HCT116 (cell line): Measurements from ENCODE around the gene ADI1. TPM values are rescaled to one million over a fixed set of nuclear protein-coding genes. Genes with fewer than 3 reads are reported as not detected.

Source experiments
- ATAC-seq: fragments of 200-7000 bp; cut with Tn5 transposase; 2 replicates; pipeline ENCODE4 v1.9.1; 2020; ENCODE audit warnings: mild to moderate bottlenecking, moderate library complexity
- BruUV-seq: library from RNA; stranded (reverse); fragments of 400-500 nt; replicated peaks from 2 replicates; lab custom pipeline; 2021; lab: Mats Ljungman, UMichigan
- CTCF ChIA-PET: fragments of 300-600 bp; sonication (Branson Sonifier 250); formaldehyde crosslinking; loops from one replicate; lab custom pipeline; 2021; ENCODE audit warnings: antibody characterized with exemption; lab: Charles Lee
- POLR2A ChIA-PET: fragments of 300-600, 350-600 bp; sonication (Branson Sonifier 250); formaldehyde crosslinking; loops from one replicate; lab custom pipeline; 2021; ENCODE audit warnings: antibody characterized with exemption; lab: Charles Lee
- RAD21 ChIA-PET, 2 experiments: fragments of 300-600 bp; sonication (Branson Sonifier 250); formaldehyde crosslinking; loops; one replicate each; lab custom pipeline; 2023; ENCODE audit warnings: low total read pairs in 2 of 2; ENCODE audit not compliant: uncharacterized antibody in 2 of 2, unreplicated experiment in 2 of 2, low non-redundant PET in 1 of 2; lab: Charles Lee
- DNase-seq: peaks from one replicate; pipeline ENCODE4 v3.0.0-alpha.2; 2010; ENCODE audit warnings: low read depth, low spot score
- H2AFZ ChIP-seq: fragments of 200-600 bp; shearing (Covaris generic), sonication (generic); 2 replicates; pipeline ENCODE4 v1.6.1; 2017; ENCODE audit warnings: low read depth, mixed run types, mixed read lengths, antibody characterized with exemption, low read length; ENCODE audit not compliant: poor library complexity, severe bottlenecking
- H3K27ac ChIP-seq: 2 replicates; pipeline ENCODE4 v1.5.1; 2012; ENCODE audit warnings: low read depth, low read length
- H3K27me3 ChIP-seq: fragments of 200-600 bp; sonication (generic); 2 replicates; pipeline ENCODE4 v1.6.1; 2016; ENCODE audit warnings: mixed run types, low read length, mixed read lengths; ENCODE audit not compliant: insufficient read depth
- H3K36me3 ChIP-seq, 2 experiments: fragments of 200-500 bp in 1 of 2; fragments of 200-600 bp in 1 of 2; sonication (Bioruptor generic) in 1 of 2; sonication (generic) in 1 of 2; 2 replicates each; pipeline versions ENCODE4 v1.5.1 to v1.6.1; 2014 to 2016; ENCODE audit warnings: low read length in 2 of 2, inconsistent platforms in 1 of 2, mixed read lengths in 1 of 2, mixed run types in 1 of 2; ENCODE audit not compliant: insufficient read depth in 2 of 2, control insufficient read depth in 1 of 2
- H3K4me1 ChIP-seq, 2 experiments: fragments of 200-600 bp in 1 of 2; sonication (generic) in 1 of 2; 2 replicates each; pipeline versions ENCODE4 v1.5.1 to v1.6.1; 2012 to 2017; ENCODE audit warnings: low read length in 2 of 2, inconsistent platforms in 1 of 2, mild to moderate bottlenecking in 1 of 2, mixed read lengths in 1 of 2, mixed run types in 1 of 2, moderate library complexity in 1 of 2; ENCODE audit not compliant: insufficient read depth in 2 of 2, control insufficient read depth in 1 of 2
- H3K4me2 ChIP-seq: fragments of 200-600 bp; sonication (generic); 2 replicates; pipeline ENCODE4 v1.6.1; 2017; ENCODE audit warnings: mixed run types, low read length, mixed read lengths
- H3K4me3 ChIP-seq, 2 experiments: fragments of 200-600 bp in 1 of 2; sonication (generic) in 1 of 2; replicated peaks in 1 of 2; 2 replicates each; pipeline ENCODE4 v1.5.1; 2011 to 2016; ENCODE audit warnings: low read length in 2 of 2, control low read depth in 1 of 2, low read depth in 1 of 2, mild to moderate bottlenecking in 1 of 2, mixed read lengths in 1 of 2, mixed run types in 1 of 2
- H3K79me2 ChIP-seq: fragments of 200-600 bp; sonication (generic); 2 replicates; pipeline ENCODE4 v1.6.1; 2017; ENCODE audit warnings: mild to moderate bottlenecking, mixed run types, low read length, moderate library complexity, mixed read lengths; ENCODE audit not compliant: insufficient read depth
- H3K9ac ChIP-seq: fragments of 200-600 bp; sonication (generic); 2 replicates; pipeline ENCODE4 v1.6.1; 2016; ENCODE audit warnings: low read length, mixed read lengths
- H3K9me2 ChIP-seq: fragments of 200-600 bp; sonication (generic), shearing (Covaris generic); 2 replicates; pipeline ENCODE4 v1.6.1; 2017; ENCODE audit warnings: mixed run types, mild to moderate bottlenecking, moderate library complexity; ENCODE audit not compliant: insufficient read depth
- H3K9me3 ChIP-seq, 2 experiments: fragments of 200-500 bp in 1 of 2; fragments of 200-600 bp in 1 of 2; sonication (Bioruptor generic) in 1 of 2; sonication (generic) in 1 of 2; 2 replicates each; pipeline ENCODE4 v1.6.1; 2014 to 2017; ENCODE audit warnings: low read length in 2 of 2, mixed read lengths in 2 of 2, inconsistent platforms in 1 of 2, low read depth in 1 of 2, mild to moderate bottlenecking in 1 of 2, mixed run types in 1 of 2, moderate library complexity in 1 of 2; ENCODE audit not compliant: control insufficient read depth in 1 of 2, insufficient read depth in 1 of 2
- H4K20me1 ChIP-seq: fragments of 200-600 bp; sonication (generic), shearing (Covaris generic); 2 replicates; pipeline ENCODE4 v1.6.1; 2017; ENCODE audit warnings: mixed run types, mild to moderate bottlenecking, moderate library complexity; ENCODE audit not compliant: insufficient read depth
- CTCF ChIP-seq, 3 experiments: fragments of 200-600 bp in 1 of 3; sonication (generic) in 1 of 3; IDR thresholded peaks in 2 of 3; conservative IDR thresholded peaks in 1 of 3; 2 replicates each; pipeline ENCODE4 v1.5.1; 2012 to 2017; ENCODE audit warnings: low read depth in 2 of 3, low read length in 2 of 3, antibody characterized with exemption in 1 of 3, borderline replicate concordance in 1 of 3, control low read depth in 1 of 3, mild to moderate bottlenecking in 1 of 3, mixed read lengths in 1 of 3, mixed run types in 1 of 3, moderate library complexity in 1 of 3; ENCODE audit not compliant: insufficient read depth in 1 of 3
- EGR1 ChIP-seq: IDR thresholded peaks from 2 replicates; pipeline ENCODE4 v1.6.1; 2012; ENCODE audit warnings: low read depth
- EZH2phosphoT487 ChIP-seq: fragments of 200-600 bp; IDR thresholded peaks from 2 replicates; pipeline ENCODE4 v1.6.1; 2018; ENCODE audit warnings: antibody characterized with exemption, borderline replicate concordance
- FOSL1 ChIP-seq: IDR thresholded peaks from 2 replicates; pipeline ENCODE4 v1.6.1; 2012; ENCODE audit warnings: low read depth
- MAX ChIP-seq: IDR thresholded peaks from 2 replicates; pipeline ENCODE4 v1.6.1; 2012
- YY1 ChIP-seq: IDR thresholded peaks from 2 replicates; pipeline ENCODE4 v1.6.1; 2011; ENCODE audit warnings: low read length, low read depth, moderate library complexity, mild to moderate bottlenecking; ENCODE audit not compliant: insufficient replicate concordance; ENCODE audit errors: extremely low read depth
- ZBTB33 ChIP-seq: IDR thresholded peaks from 2 replicates; pipeline ENCODE4 v1.6.1; 2011; ENCODE audit warnings: mild to moderate bottlenecking, low read length, moderate library complexity; ENCODE audit not compliant: insufficient replicate concordance; ENCODE audit errors: extremely low read depth
- intact Hi-C: fragments of 100-400 bp; cut with micrococcal nuclease; formaldehyde crosslinking; loops from 2 replicates; pipeline ENCODE4 v1.10.0; 2022
- total RNA-seq: library from RNA; stranded (reverse); gene quantifications from one replicate; pipeline ENCODE4 v1.2.1, GENCODE V29; 2021; ENCODE audit not compliant: unreplicated experiment
- TF ChIP-seq, protein P1 (sequence below): IDR thresholded peaks from 2 replicates; pipeline ENCODE4 v1.6.1; 2012; ENCODE audit warnings: low read depth

The ADI1 gene
- total RNA-seq, 1 experiment from 2014 or later = 27.0 TPM

DNA sequence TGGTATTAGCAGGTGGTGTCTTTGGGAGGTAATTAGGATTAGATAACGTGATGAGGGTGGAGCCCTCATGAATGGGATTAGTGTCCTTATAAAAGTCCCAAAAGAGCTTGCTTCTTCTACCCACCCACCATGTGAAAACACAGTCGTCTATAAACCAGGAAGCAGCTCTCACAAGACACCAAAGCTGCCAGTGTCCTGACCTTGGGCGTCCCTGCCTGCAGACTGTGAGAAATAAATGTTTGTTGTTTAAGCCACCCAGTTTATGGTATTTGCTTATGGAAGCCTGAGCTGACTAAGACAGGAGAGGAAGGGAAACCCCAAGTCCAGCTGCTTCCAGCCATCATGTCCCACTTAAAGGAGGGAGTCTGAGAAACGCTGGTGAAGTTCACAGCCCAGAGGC is 13.6 kb downstream of the ADI1 start:
- ChIA-PET CTCF (no interaction called here), RAD21 (no interaction called here), POLR2A (no interaction called here)
- BruUV-seq = no TSS peak
- H3K27me3 ChIP-seq = no peaks in the 10 kb centered on the region
- H2AFZ ChIP-seq = no peak overlapping the region
- H3K9me2 ChIP-seq = no peaks in the 10 kb centered on the region
- DNase-seq (no peak), ATAC-seq (no peak)
- no peak overlapping the region for H3K4me3 ChIP-seq
- no peaks in the 10 kb centered on the region for H4K20me1 ChIP-seq
- no peaks in the 10 kb centered on the region for H3K36me3 ChIP-seq
- no peak overlapping the region for H3K9ac ChIP-seq
- no peaks in the 10 kb centered on the region for H3K79me2 ChIP-seq
- H3K4me1 ChIP-seq = no peaks in the 10 kb centered on the region
- intact Hi-C loops = no loop called here
- H3K27ac ChIP-seq = no peak overlapping the region
- no peak overlapping the region for H3K4me2 ChIP-seq
- no peak for TF ChIP-seq ZBTB33
- H3K9me3 ChIP-seq = no peaks in the 10 kb centered on the region

DNA sequence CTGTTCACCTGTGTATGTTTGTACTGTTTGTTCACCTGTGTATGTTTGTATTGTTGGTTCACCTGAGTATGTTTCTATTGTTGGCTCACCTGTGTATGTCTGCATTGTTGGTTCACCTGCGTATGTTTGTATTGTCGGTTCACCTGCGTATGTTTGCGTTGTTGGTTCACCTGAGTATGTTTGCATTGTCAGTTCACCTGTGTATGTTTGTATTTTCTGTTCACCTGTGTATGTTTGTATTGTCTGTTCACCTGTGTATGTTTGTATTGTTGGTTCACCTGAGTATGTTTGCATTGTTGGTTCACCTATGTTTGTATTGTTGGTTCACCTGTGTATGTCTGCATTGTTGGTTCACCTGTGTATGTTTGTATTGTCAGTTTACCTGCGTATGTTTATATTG is 14.6 kb downstream of the ADI1 start:
- intact Hi-C loops = no loop called here
- Histone ChIP-seq H2AFZ (no peak overlapping the region), H3K9me2 (no peaks in the 10 kb centered on the region), H3K4me1 (no peaks in the 10 kb centered on the region), H3K27me3 (no peaks in the 10 kb centered on the region), H3K79me2 (no peaks in the 10 kb centered on the region), H3K9me3 (no peaks in the 10 kb centered on the region), H3K36me3 (no peaks in the 10 kb centered on the region), H3K4me3 (no peak overlapping the region), H3K9ac (no peak overlapping the region), H3K4me2 (no peak overlapping the region), H4K20me1 (no peaks in the 10 kb centered on the region), H3K27ac (no peak overlapping the region)
- ChIA-PET CTCF (no interaction called here), POLR2A (no interaction called here), RAD21 (no interaction called here)
- BruUV-seq = no TSS peak
- ATAC-seq (no peak), DNase-seq (no peak)
- no peak for TF ChIP-seq CTCF (IDR thresholded peaks at IDR 0.05 in 2 of 3, conservative IDR thresholded peaks at IDR 0.05 in 1 of 3; ENCODE audit: borderline replicate concordance in 1 of 3, insufficient read depth in 1 of 3, low read depth in 2 of 3, low read length in 2 of 3)
- TF ChIP-seq ZBTB33 = no peak
- no peak for TF ChIP-seq MAX
- no peak for TF ChIP-seq FOSL1
- TF ChIP-seq EZH2phosphoT487 = no peak
- no peak for TF ChIP-seq YY1
- TF ChIP-seq, protein P1, sequence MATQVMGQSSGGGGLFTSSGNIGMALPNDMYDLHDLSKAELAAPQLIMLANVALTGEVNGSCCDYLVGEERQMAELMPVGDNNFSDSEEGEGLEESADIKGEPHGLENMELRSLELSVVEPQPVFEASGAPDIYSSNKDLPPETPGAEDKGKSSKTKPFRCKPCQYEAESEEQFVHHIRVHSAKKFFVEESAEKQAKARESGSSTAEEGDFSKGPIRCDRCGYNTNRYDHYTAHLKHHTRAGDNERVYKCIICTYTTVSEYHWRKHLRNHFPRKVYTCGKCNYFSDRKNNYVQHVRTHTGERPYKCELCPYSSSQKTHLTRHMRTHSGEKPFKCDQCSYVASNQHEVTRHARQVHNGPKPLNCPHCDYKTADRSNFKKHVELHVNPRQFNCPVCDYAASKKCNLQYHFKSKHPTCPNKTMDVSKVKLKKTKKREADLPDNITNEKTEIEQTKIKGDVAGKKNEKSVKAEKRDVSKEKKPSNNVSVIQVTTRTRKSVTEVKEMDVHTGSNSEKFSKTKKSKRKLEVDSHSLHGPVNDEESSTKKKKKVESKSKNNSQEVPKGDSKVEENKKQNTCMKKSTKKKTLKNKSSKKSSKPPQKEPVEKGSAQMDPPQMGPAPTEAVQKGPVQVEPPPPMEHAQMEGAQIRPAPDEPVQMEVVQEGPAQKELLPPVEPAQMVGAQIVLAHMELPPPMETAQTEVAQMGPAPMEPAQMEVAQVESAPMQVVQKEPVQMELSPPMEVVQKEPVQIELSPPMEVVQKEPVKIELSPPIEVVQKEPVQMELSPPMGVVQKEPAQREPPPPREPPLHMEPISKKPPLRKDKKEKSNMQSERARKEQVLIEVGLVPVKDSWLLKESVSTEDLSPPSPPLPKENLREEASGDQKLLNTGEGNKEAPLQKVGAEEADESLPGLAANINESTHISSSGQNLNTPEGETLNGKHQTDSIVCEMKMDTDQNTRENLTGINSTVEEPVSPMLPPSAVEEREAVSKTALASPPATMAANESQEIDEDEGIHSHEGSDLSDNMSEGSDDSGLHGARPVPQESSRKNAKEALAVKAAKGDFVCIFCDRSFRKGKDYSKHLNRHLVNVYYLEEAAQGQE = no peak
- no peak for TF ChIP-seq EGR1
